BJ (cell line): ENCODE measurements around the gene KCP. TPM values are rescaled to one million over a fixed set of nuclear protein-coding genes. Genes with fewer than 3 reads are reported as not detected.

Experiments
- CTCF ChIA-PET: fragments of 350-600 bp; formaldehyde crosslinking; extraction: SDS; loops from one replicate; lab custom pipeline; 2021; ENCODE audit warnings: antibody characterized with exemption, inconsistent platforms; lab: Yijun Ruan, JAX
- POLR2A ChIA-PET: fragments of 300-600 bp; sonication (Branson Sonifier 250); formaldehyde crosslinking; extraction: SDS; loops from one replicate; lab custom pipeline; 2021; ENCODE audit warnings: antibody characterized with exemption; lab: Charles Lee
- DNase-seq: peaks from one replicate; pipeline ENCODE4 v3.0.0-alpha.2; 2011; ENCODE audit warnings: low read depth
- H3K27me3 ChIP-seq: 2 replicates; pipeline ENCODE4 v1.6.0; 2011; ENCODE audit warnings: low read length; ENCODE audit not compliant: control insufficient read depth, insufficient read depth
- H3K36me3 ChIP-seq: 2 replicates; pipeline ENCODE4 v1.5.1; 2011; ENCODE audit warnings: low read length; ENCODE audit not compliant: control insufficient read depth, insufficient read depth
- H3K4me3 ChIP-seq: 2 replicates; pipeline ENCODE4 v1.5.1; 2011; ENCODE audit warnings: low read depth, mild to moderate bottlenecking, control low read depth, low read length
- polyA plus RNA-seq: library from polyadenylated mRNA; depleted of rRNA; stranded (reverse); fragments of >200 nt; gene quantifications from 2 replicates; pipeline ENCODE4 v1.2.3, GENCODE V29; 2011
- TF ChIP-seq, protein P1 (sequence below): IDR thresholded peaks from 2 replicates; pipeline ENCODE4 v1.5.1; 2011; ENCODE audit warnings: low read depth, mild to moderate bottlenecking, control low read depth, inconsistent platforms, low read length, moderate library complexity; ENCODE audit not compliant: insufficient read depth

KCP gene
- polyA plus RNA-seq, 1 experiment = not detected

DNA sequence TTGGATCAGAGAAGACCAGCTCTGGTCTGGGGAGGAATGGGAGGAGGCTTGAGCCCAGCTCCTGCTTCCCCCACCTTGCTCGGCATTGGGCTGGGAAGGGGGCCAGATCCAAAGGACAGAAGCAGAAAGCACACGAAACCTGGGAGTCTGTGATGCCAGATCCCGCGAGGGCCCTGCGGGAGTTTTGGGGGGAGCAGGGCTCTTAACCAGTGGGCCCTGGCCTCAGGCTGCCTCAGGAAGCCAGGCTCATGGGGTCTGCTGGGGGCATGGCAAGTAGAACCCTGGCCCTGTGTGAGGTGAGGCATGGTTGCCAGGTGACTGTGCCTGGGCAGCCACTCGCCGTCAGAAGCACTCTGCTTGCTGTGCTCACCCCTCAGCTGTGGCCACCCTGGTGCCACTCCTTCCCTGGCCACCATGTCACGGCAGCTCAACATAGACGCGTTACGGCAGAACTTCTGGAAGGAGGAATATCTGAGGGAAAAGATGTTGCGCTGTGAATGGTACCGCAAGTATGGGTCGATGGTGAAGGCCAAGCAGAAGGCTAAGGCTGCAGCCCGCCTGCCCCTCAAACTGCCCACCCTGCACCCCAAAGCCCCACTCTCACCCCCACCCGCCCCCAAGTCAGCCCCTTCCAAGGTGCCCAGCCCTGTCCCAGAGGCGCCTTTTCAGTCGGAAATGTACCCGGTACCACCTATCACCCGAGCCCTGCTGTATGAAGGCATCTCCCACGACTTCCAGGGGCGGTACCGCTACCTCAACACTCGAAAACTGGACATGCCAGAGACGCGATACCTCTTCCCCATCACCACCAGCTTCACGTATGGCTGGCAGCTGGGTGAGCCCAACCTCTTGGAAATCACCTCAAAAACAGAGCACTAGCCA lies 44.3 kb downstream of the KCP start:
- POLR2A ChIA-PET = interaction anchor here (0.5 to 0.6 kb wide), 2 partner anchors 164 to 405 kb away, joined by 4 to 5 read pairs; no protein-coding TSS in a partner anchor
- CTCF ChIA-PET = interaction anchor here (0.8 to 2.2 kb wide), 2 partner anchors 17 to 23 kb away, joined by 3 to 7 read pairs; no protein-coding TSS in a partner anchor
- TF ChIP-seq, protein P1, sequence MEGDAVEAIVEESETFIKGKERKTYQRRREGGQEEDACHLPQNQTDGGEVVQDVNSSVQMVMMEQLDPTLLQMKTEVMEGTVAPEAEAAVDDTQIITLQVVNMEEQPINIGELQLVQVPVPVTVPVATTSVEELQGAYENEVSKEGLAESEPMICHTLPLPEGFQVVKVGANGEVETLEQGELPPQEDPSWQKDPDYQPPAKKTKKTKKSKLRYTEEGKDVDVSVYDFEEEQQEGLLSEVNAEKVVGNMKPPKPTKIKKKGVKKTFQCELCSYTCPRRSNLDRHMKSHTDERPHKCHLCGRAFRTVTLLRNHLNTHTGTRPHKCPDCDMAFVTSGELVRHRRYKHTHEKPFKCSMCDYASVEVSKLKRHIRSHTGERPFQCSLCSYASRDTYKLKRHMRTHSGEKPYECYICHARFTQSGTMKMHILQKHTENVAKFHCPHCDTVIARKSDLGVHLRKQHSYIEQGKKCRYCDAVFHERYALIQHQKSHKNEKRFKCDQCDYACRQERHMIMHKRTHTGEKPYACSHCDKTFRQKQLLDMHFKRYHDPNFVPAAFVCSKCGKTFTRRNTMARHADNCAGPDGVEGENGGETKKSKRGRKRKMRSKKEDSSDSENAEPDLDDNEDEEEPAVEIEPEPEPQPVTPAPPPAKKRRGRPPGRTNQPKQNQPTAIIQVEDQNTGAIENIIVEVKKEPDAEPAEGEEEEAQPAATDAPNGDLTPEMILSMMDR = no peak

DNA sequence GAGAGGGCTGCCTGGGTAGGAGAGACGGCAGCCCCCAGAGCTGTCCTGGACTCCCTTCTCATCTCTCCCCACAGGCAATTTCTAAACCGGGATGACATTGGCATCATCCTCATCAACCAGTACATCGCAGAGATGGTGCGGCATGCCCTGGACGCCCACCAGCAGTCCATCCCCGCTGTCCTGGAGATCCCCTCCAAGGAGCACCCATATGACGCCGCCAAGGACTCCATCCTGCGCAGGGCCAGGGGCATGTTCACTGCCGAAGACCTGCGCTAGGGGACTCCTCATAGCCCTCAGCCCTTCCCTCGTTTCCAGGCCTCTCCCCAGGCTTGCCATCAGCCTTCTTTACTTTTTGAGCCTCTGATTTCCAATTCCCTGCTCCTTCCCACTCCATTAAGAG lies 45.2 kb downstream of the KCP start:
- POLR2A ChIA-PET = no interaction called here
- Histone ChIP-seq H3K36me3 (peaks cover 9% of the 10 kb centered on the region), H3K4me3 (no peak overlapping the region), H3K27me3 (0 out of 2 replicates have a peak, but pooled peaks cover 3% of the 10 kb centered on the region)
- CTCF ChIA-PET = interaction anchor here (3.7 kb wide), 1 partner anchor 16 kb away, joined by 54 read pairs; no protein-coding TSS in a partner anchor
- no peak for DNase-seq
- TF ChIP-seq, protein P1 = no peak

More for the DNA sequence above, 44.3 kb downstream of the KCP start:
- no peak for DNase-seq
- H3K4me3 ChIP-seq = no peak overlapping the region
- peaks cover 8% of the 10 kb centered on the region for H3K27me3 ChIP-seq
- peaks cover 9% of the 10 kb centered on the region for H3K36me3 ChIP-seq

DNA sequence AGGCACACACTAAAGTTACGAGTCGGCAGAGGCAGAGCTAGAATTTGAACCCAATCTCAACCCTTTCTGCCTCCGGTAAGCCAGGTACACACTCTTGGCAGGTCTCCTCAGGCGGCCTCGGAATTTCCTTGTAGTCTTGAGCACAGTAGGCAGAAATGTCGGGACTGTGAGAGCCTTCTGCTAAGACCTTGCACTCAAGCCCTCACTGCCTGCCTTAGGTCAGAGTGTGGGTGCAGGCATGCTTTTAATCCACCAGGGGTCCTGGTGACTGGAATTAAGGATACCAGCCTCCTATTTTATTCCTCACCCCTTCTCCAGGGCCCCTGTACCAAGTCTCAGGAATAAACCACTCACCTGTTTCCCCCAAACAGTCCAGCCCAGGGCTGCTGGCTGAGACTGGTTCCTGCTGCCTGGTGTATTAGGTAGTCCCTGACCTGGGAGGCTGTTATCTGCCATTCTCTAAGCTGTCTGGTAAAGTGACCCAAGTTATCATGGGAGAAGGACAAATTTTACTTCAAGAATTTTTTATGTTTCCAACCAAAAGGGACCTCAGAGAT lies 47.0 kb downstream of the KCP start:
- DNase-seq = no peak
- ChIA-PET CTCF (interaction anchor here (0.5 to 3.7 kb wide), 14 partner anchors 10 to 329 kb away, joined by 3 to 54 read pairs (median 5); partner anchors contain the start of gene CALU), POLR2A (interaction anchor here (1.3 kb wide), 1 partner anchor 30 kb away, joined by 3 read pairs; no protein-coding TSS in a partner anchor)
- no peaks in the 10 kb centered on the region for H3K27me3 ChIP-seq
- H3K36me3 ChIP-seq = peaks cover 15% of the 10 kb centered on the region
- H3K4me3 ChIP-seq = peak overlapping the region; percentile 80
- TF ChIP-seq, protein P1 = peak; percentile 69

DNA sequence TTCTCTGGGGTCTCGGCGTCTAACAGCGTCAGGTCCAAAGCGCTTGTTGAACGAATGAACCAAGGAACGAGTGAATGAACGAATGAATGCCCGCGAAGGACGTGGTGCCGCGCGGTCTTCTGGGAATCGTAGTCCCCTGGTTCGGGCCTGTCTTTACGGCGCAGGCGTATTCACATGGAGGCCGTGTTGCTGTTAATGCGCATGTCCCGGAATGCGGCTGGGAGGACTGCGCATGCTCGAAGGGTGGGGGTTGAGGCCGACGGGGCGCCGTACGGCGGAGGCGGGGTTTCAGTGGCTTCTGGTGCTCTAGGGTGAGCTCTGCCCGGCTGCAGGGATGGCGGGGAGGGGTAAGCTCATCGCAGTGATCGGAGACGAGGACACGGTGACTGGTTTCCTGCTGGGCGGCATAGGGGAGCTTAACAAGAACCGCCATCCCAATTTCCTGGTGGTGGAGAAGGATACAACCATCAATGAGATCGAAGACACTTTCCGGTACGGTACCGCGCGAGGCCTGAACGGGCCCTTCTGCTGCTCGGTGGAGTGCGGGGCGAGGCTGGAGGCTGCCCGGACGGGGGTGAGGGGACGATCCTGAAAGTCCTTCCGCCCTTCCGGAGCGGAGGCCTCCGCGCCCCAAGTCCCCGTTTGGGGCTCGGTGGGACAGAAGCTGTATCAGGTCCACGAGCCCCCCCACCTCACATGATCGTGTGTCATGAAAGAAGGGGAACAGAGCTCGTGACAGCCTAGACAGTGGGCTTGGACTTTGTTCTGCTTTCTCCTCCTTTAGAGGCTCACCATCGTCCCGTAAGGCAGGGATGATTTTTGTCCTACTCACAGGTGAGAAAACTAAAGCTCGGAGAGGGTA lies 47.7 kb downstream of the KCP start, which contains the start of gene ATP6V1F:
ATP6V1F (plus strand) TSS at position 286 of the 862 bp plus-strand sequence; CDS start at position 335, 49 bp downstream.
- POLR2A ChIA-PET = interaction anchor here (1.3 kb wide), 1 partner anchor 30 kb away, joined by 3 read pairs; no protein-coding TSS in a partner anchor
- CTCF ChIA-PET = interaction anchor here (0.5 to 3.7 kb wide), 14 partner anchors 10 to 329 kb away, joined by 3 to 54 read pairs (median 5); partner anchors contain the start of gene CALU
- TF ChIP-seq, protein P1 = peak; percentile 12; the same call in 1 of the 2 replicates
- peak; percentile 93 for DNase-seq
- Histone ChIP-seq H3K27me3 (no peaks in the 10 kb centered on the region), H3K4me3 (peak within 1 kb of the TSS; percentile 80), H3K36me3 (peaks cover 17% of the 10 kb centered on the region)
